Activated CD8-positive, alpha-beta T cell treated with anti-CD3 and anti-CD28 coated beads for 36 hours (primary cell): Measurements from ENCODE around the gene IGFALS. TPM values are rescaled to one million over a fixed set of nuclear protein-coding genes. Genes with fewer than 3 reads are reported as not detected.
A peak's percentile ranks its signal among the peaks of the same experiment; 100 is the strongest.

Experiments
- ATAC-seq: fragments of 200-7000 bp; cut with Tn5 transposase; one replicate; pipeline ENCODE4 v1.10.0; 2021; ENCODE audit warnings: mild to moderate bottlenecking, moderate library complexity
- CTCF ChIA-PET: fragments of 350-600 bp; sonication (Branson Sonifier 250); formaldehyde crosslinking; loops from one replicate; lab custom pipeline; 2021; ENCODE audit warnings: antibody characterized with exemption; lab: Charles Lee
- POLR2A ChIA-PET: fragments of 350-600 bp; sonication (Branson Sonifier 250); formaldehyde crosslinking; loops from one replicate; lab custom pipeline; 2021; ENCODE audit warnings: antibody characterized with exemption; lab: Charles Lee
- DNase-seq: peaks from one replicate; pipeline ENCODE4 v3.0.0-alpha.2; 2020
- H3K27ac Mint-ChIP-seq: one replicate; pipeline ENCODE4 v1.8.0; 2021; ENCODE audit warnings: mild to moderate bottlenecking, mixed read lengths
- H3K27me3 Mint-ChIP-seq: one replicate; pipeline ENCODE4 v1.8.0; 2021; ENCODE audit warnings: mixed read lengths
- H3K36me3 Mint-ChIP-seq: one replicate; pipeline ENCODE4 v1.8.0; 2021; ENCODE audit warnings: low read depth, mixed read lengths
- H3K4me1 Mint-ChIP-seq: one replicate; pipeline ENCODE4 v1.8.0; 2021; ENCODE audit warnings: low read depth, mixed read lengths
- H3K4me3 Mint-ChIP-seq: one replicate; pipeline ENCODE4 v1.8.0; 2021; ENCODE audit warnings: mild to moderate bottlenecking, moderate library complexity, mixed read lengths
- H3K9me3 Mint-ChIP-seq: one replicate; pipeline ENCODE4 v1.8.0; 2021; ENCODE audit warnings: mixed read lengths
- CTCF ChIP-seq: fragments of 200-600 bp; IDR thresholded peaks from one replicate; pipeline ENCODE4 v1.8.0; 2022; ENCODE audit warnings: antibody characterized with exemption, mild to moderate bottlenecking
- intact Hi-C: fragments of 100-400 bp; cut with micrococcal nuclease; formaldehyde crosslinking; loops from one replicate; pipeline ENCODE4 v1.10.0; 2022
- total RNA-seq, 2 experiments: library from RNA; stranded (reverse); gene quantifications; one replicate each; pipeline ENCODE4 v1.2.3, GENCODE V29; 2021

The IGFALS gene
- total RNA-seq, 2 experiments from 2014 or later = not detected

DNA sequence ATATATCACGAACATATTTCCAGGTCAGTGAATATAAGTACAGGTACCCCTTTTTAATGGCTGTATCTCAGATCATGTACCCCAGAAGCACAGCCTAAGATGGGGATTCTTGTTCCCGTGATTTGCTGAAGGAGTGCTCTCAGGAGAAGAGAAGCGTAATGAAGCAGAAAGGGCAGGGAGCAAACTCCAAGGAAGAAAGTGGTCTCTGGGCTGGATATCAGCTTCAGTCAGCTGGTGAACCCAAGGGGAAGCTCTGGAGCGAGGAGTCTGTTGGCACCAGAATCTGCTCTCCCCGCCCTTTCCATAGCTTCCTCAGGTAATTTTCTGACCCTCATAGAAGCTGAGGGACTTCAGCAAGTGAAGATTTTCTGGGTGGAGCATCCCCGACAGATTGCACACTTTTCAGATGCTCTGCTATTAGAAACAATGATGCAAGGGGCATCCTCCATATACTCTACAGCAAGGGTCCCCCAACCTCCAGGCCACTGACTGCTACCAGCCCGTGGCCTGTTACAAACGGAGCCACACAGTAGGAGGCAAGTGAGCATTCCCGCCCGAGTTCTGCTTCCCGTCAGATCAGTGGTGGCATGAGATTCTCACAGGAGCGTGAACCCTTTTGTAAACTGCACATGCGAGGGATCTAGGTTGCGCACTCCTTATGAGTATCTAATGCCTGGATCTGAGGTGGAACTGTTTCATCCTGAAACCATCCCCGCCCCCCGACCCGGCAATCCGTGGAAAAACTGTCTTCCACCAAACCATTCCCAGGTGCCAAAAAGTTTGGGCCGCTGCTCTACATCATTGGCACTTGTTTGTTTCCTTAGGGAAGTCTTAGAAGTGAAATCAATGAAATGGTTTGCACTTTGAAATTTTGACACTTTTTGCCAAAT lies 37.9 kb upstream of the IGFALS start:
- TF ChIP-seq CTCF = no peak
- no peak for DNase-seq
- no peak overlapping the region for H3K4me3 Mint-ChIP-seq
- ChIA-PET POLR2A (no interaction called here), CTCF (no interaction called here)
- peaks cover 4% of the 10 kb centered on the region for H3K36me3 Mint-ChIP-seq
- H3K4me1 Mint-ChIP-seq = peaks cover 26% of the 10 kb centered on the region
- ATAC-seq = no peak
- intact Hi-C loops = no loop called here
- H3K27me3 Mint-ChIP-seq = no peaks in the 10 kb centered on the region
- H3K27ac Mint-ChIP-seq = no peak overlapping the region
- no peaks in the 10 kb centered on the region for H3K9me3 Mint-ChIP-seq

DNA sequence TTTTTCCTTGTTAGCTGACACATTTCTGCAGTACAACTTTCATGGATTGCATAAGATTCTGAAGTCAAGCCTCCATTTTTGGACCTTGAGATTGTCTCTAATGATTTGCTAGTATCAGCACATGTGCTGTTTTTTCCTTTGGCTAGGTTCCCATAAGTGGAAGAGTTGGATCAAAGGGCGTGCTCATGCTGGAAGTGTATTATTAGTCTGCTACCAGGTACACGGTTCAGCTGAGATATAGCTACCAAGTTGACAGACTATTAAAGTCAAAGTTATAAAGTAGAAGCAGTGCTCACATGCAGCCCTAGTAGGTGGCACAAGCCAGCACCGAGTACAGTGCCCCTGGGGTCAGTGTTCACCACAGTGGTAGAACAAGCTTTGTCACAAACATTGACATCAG lies 36.7 kb upstream of the IGFALS start:
- Mint-ChIP-seq H3K4me1 (peaks cover 32% of the 10 kb centered on the region), H3K36me3 (peaks cover 4% of the 10 kb centered on the region), H3K27me3 (no peaks in the 10 kb centered on the region), H3K27ac (no peak overlapping the region), H3K9me3 (no peaks in the 10 kb centered on the region), H3K4me3 (no peak overlapping the region)
- ATAC-seq (no peak), DNase-seq (no peak)
- no peak for TF ChIP-seq CTCF
- ChIA-PET POLR2A (no interaction called here), CTCF (interaction anchor here (2.0 kb wide), 1 partner anchor 99 kb away, joined by 8 read pairs; no protein-coding TSS in a partner anchor)
- intact Hi-C loops = no loop called here

DNA sequence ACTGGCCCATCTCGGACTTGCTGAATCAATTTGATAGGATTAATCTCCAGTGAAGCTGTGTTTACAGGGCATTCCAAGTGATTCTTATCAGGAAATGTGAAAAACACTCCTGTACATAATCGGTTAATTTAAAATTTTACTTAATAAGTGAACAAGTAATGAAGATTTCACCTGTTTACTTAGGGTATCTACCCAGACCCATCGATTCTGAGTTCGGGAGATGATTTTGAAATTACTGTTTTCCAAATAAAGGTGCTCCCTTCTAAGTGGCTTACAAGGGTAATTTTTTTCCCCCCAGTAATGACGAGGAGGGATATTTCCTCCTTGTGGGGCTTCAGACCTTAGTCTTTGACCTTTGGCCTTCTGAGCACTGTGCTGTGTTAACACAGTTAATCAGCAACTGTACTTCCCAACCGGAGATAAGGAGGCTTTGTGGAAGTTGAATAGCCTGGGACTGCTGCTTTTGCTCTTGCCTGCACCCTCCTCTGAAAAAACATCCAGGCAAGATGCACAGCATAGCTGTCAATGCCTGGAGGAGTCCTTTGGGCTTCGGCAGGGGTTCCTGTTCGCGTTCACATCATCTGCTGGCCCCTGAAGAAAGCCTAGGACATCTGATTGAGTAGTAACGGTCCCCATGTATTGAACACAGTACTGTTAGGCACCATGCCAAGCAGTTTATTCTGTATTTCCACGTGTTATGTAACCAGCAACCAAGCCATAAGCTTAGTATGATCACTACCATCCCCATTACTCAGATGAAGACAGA lies 35.3 kb upstream of the IGFALS start:
- peaks cover 4% of the 10 kb centered on the region for H3K36me3 Mint-ChIP-seq
- H3K4me3 Mint-ChIP-seq = peak overlapping the region; percentile 98
- H3K9me3 Mint-ChIP-seq = no peaks in the 10 kb centered on the region
- DNase-seq (no peak), ATAC-seq (no peak)
- POLR2A ChIA-PET = interaction anchor here (0.6 to 1.0 kb wide), 2 partner anchors 136 to 255 kb away, joined by 3 to 4 read pairs; partner anchors contain the start of gene RPS2
- intact Hi-C loops = no loop called here
- no peaks in the 10 kb centered on the region for H3K27me3 Mint-ChIP-seq
- TF ChIP-seq CTCF = no peak
- H3K4me1 Mint-ChIP-seq = peaks cover 40% of the 10 kb centered on the region
- CTCF ChIA-PET = interaction anchor here (2.0 kb wide), 1 partner anchor 101 kb away, joined by 8 read pairs; no protein-coding TSS in a partner anchor
- H3K27ac Mint-ChIP-seq = no peak overlapping the region

GRCh38 chr16:1826691-1827573 lies 33.4 kb upstream of the IGFALS start, which contains the start of the genes FAHD1 and HAGH:
Gene FAHD1, plus strand, starts transcription at chr16:1827206. Its CDS starts 33 bp downstream, at chr16:1827239.
Gene HAGH, minus strand, starts transcription at chr16:1826825. Its CDS starts 38 bp downstream, at chr16:1826787.
- peaks cover 42% of the 10 kb centered on the region for H3K4me1 Mint-ChIP-seq
- ChIA-PET POLR2A (interaction anchor here (0.8 to 1.3 kb wide), 10 partner anchors 29 to 154 kb away, joined by 3 to 7 read pairs (median 5); partner anchors contain the start of genes EME2, MRPS34, NME3 and NUBP2), CTCF (interaction anchor here (1.2 to 1.6 kb wide), 3 partner anchors 44 to 121 kb away, joined by 4 to 8 read pairs (median 4); partner anchors contain the start of genes MAPK8IP3, NUBP2 and SPSB3)
- TF ChIP-seq CTCF = no peak
- ATAC-seq = peak; percentile 86
- DNase-seq = peak; percentile 91
- H3K4me3 Mint-ChIP-seq = peak within 1 kb of the TSS; percentile 98
- H3K9me3 Mint-ChIP-seq = no peaks in the 10 kb centered on the region
- peak within 1 kb of the TSS; percentile 87 for H3K27ac Mint-ChIP-seq
- intact Hi-C loops = no loop called here
- no peaks in the 10 kb centered on the region for H3K27me3 Mint-ChIP-seq
- H3K36me3 Mint-ChIP-seq = peaks cover 4% of the 10 kb centered on the region
